Measurements from ENCODE around the gene EEFSEC.

The EEFSEC gene

GRCh38 chr3:128190501-128190900 is 37.2 kb downstream of the EEFSEC start:
- no peak overlapping the region for H2BK120ac ChIP-seq (ENCODE audit: low read depth, low read length)
- H4K91ac ChIP-seq (ENCODE audit: low read depth, low read length, poor library complexity) = no peak overlapping the region
- no peak overlapping the region for H2BK12ac ChIP-seq (ENCODE audit: low read length)
- no peak overlapping the region for H3K27ac ChIP-seq (replicated peaks; ENCODE audit: low read length)
- H2BK5ac ChIP-seq (ENCODE audit: low read length) = no peak overlapping the region
- no peaks in the 10 kb centered on the region for H3K27me3 ChIP-seq (ENCODE audit: control insufficient read depth in 3 of 3, insufficient read depth in 3 of 3, low read depth in 1 of 3, low read length in 3 of 3)
- H3K9ac ChIP-seq (ENCODE audit: low read depth, low read length, poor library complexity) = no peak overlapping the region
- no peaks in the 10 kb centered on the region for H3K36me3 ChIP-seq (replicated peaks in 1 of 2; ENCODE audit: control insufficient read depth in 2 of 2, insufficient read depth in 2 of 2, low read length in 2 of 2)
- H3K23ac ChIP-seq (ENCODE audit: low read depth, low read length, poor library complexity) = no peak overlapping the region
- WGBS, 2 donors (ENCODE audit: extremely low coverage in 2 of 2, insufficient read length in 2 of 2, insufficient replicate concordance in 1 of 2) = no CpG with 5 or more reads among the region's 1 CpG
- H3K18ac ChIP-seq (ENCODE audit: low read length) = no peak overlapping the region
- no peak overlapping the region for H2BK15ac ChIP-seq (ENCODE audit: low read length)
- H3K14ac ChIP-seq (ENCODE audit: low read length) = no peak overlapping the region
- DNase-seq (ENCODE audit: low spot score) = no peak
- no peak overlapping the region for H2AK5ac ChIP-seq (ENCODE audit: low read depth, low read length)
- no peaks in the 10 kb centered on the region for H3K79me1 ChIP-seq (ENCODE audit: low read depth, low read length)
- H3K4me1 ChIP-seq (ENCODE audit: control insufficient read depth in 2 of 2, insufficient read depth in 1 of 2, low read depth in 1 of 2, low read length in 2 of 2) = peaks cover 5 to 9% of the 10 kb centered on the region in 2 donors
- no peak overlapping the region for H4K8ac ChIP-seq (ENCODE audit: low read depth, low read length)
- no peak overlapping the region for H3K4ac ChIP-seq (ENCODE audit: low read length)
- H2AFZ ChIP-seq (ENCODE audit: low read length) = no peak overlapping the region
- H3K4me3 ChIP-seq (ENCODE audit: low read length in 2 of 2) = no peak overlapping the region
- H3K4me2 ChIP-seq (ENCODE audit: insufficient read depth, low read length, poor library complexity, severe bottlenecking) = no peak overlapping the region
- H3K9me3 ChIP-seq (replicated peaks in 1 of 2; ENCODE audit: control insufficient read depth in 2 of 2, insufficient read depth in 1 of 2, low read depth in 1 of 2, low read length in 2 of 2) = no peaks in the 10 kb centered on the region

DNA sequence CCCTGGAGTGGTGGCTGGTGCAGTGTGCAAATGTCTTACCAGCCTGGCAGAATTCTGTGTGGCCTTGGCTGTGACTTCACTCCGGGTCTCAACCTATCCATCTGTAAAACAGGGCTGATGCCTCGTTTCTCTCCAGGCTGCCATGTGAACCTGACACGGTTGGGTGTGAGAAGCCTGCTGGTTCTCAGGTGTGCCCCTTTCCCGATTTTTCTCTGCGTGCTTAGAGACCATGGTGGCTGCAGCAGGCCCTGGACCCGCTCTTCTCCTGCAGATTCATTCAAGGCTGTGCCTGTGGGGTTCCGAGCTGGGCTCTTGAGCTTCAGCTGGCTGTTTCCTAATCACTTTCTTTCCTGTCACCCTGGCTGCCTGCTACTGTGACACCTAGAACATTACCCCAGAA is 38.9 kb downstream of the EEFSEC start:
- no peak overlapping the region for H2AFZ ChIP-seq (ENCODE audit: low read length)
- no peak overlapping the region for H4K8ac ChIP-seq (ENCODE audit: low read depth, low read length)
- H3K27ac ChIP-seq (replicated peaks; ENCODE audit: low read length) = no peak overlapping the region
- H2BK12ac ChIP-seq (ENCODE audit: low read length) = no peak overlapping the region
- no peak overlapping the region for H2BK5ac ChIP-seq (ENCODE audit: low read length)
- no peak overlapping the region for H4K91ac ChIP-seq (ENCODE audit: low read depth, low read length, poor library complexity)
- no peaks in the 10 kb centered on the region for H3K9me3 ChIP-seq (replicated peaks in 1 of 2; ENCODE audit: control insufficient read depth in 2 of 2, insufficient read depth in 1 of 2, low read depth in 1 of 2, low read length in 2 of 2)
- peaks cover 5 to 22% of the 10 kb centered on the region in 2 donors for H3K4me1 ChIP-seq (ENCODE audit: control insufficient read depth in 2 of 2, insufficient read depth in 1 of 2, low read depth in 1 of 2, low read length in 2 of 2)
- H3K79me1 ChIP-seq (ENCODE audit: low read depth, low read length) = no peaks in the 10 kb centered on the region
- H3K4ac ChIP-seq (ENCODE audit: low read length) = no peak overlapping the region
- no peak overlapping the region for H2AK5ac ChIP-seq (ENCODE audit: low read depth, low read length)
- H2BK120ac ChIP-seq (ENCODE audit: low read depth, low read length) = no peak overlapping the region
- WGBS, 2 donors (ENCODE audit: extremely low coverage in 2 of 2, insufficient read length in 2 of 2, insufficient replicate concordance in 1 of 2) = no CpG with 5 or more reads among the region's 7 CpGs
- DNase-seq (ENCODE audit: low spot score) = no peak
- no peak overlapping the region for H3K14ac ChIP-seq (ENCODE audit: low read length)
- no peak overlapping the region for H2BK15ac ChIP-seq (ENCODE audit: low read length)
- H3K36me3 ChIP-seq (replicated peaks in 1 of 2; ENCODE audit: control insufficient read depth in 2 of 2, insufficient read depth in 2 of 2, low read length in 2 of 2) = no peaks in the 10 kb centered on the region
- no peak overlapping the region for H3K23ac ChIP-seq (ENCODE audit: low read depth, low read length, poor library complexity)
- no peaks in the 10 kb centered on the region for H3K27me3 ChIP-seq (ENCODE audit: control insufficient read depth in 3 of 3, insufficient read depth in 3 of 3, low read depth in 1 of 3, low read length in 3 of 3)
- no peak overlapping the region for H3K18ac ChIP-seq (ENCODE audit: low read length)
- no peak overlapping the region for H3K9ac ChIP-seq (ENCODE audit: low read depth, low read length, poor library complexity)
- no peak overlapping the region for H3K4me2 ChIP-seq (ENCODE audit: insufficient read depth, low read length, poor library complexity, severe bottlenecking)
- H3K4me3 ChIP-seq (ENCODE audit: low read length in 2 of 2) = no peak overlapping the region

DNA sequence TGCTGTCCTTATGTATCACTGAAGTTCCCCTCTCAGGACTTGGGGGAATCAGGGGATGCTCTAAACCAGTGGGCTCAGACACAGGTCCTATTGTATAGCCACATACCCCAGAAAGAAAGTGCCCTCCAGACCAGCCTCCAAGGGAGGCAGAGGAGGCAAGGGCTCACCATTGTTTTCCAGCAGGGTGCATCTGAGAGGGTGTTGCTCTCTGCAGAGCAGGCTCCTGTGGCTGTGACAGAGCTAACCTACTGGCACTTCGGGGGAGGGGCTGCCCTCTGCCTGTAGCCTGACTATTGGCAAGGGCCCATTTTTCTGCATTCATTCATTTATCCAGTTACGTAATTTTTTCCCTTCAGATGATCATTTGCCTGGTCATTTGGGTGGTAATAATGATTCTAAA is 39.9 kb downstream of the EEFSEC start:
- Histone ChIP-seq H2AFZ (ENCODE audit: low read length) (no peak overlapping the region), H3K4me1 (ENCODE audit: control insufficient read depth in 2 of 2, insufficient read depth in 1 of 2, low read depth in 1 of 2, low read length in 2 of 2) (peaks cover 7 to 31% of the 10 kb centered on the region in 2 donors), H3K36me3 (replicated peaks in 1 of 2; ENCODE audit: control insufficient read depth in 2 of 2, insufficient read depth in 2 of 2, low read length in 2 of 2) (no peaks in the 10 kb centered on the region), H2BK12ac (ENCODE audit: low read length) (no peak overlapping the region), H3K4ac (ENCODE audit: low read length) (no peak overlapping the region), H3K23ac (ENCODE audit: low read depth, low read length, poor library complexity) (no peak overlapping the region), H4K91ac (ENCODE audit: low read depth, low read length, poor library complexity) (no peak overlapping the region), H4K8ac (ENCODE audit: low read depth, low read length) (no peak overlapping the region), H2AK5ac (ENCODE audit: low read depth, low read length) (no peak overlapping the region), H3K9ac (ENCODE audit: low read depth, low read length, poor library complexity) (no peak overlapping the region), H3K14ac (ENCODE audit: low read length) (no peak overlapping the region), H3K4me2 (ENCODE audit: insufficient read depth, low read length, poor library complexity, severe bottlenecking) (no peak overlapping the region), H2BK5ac (ENCODE audit: low read length) (no peak overlapping the region), H3K18ac (ENCODE audit: low read length) (no peak overlapping the region), H3K79me1 (ENCODE audit: low read depth, low read length) (no peaks in the 10 kb centered on the region), H2BK15ac (ENCODE audit: low read length) (no peak overlapping the region), H2BK120ac (ENCODE audit: low read depth, low read length) (no peak overlapping the region), H3K4me3 (ENCODE audit: low read length in 2 of 2) (no peak overlapping the region), H3K27ac (replicated peaks; ENCODE audit: low read length) (no peak overlapping the region), H3K9me3 (replicated peaks in 1 of 2; ENCODE audit: control insufficient read depth in 2 of 2, insufficient read depth in 1 of 2, low read depth in 1 of 2, low read length in 2 of 2) (no peaks in the 10 kb centered on the region), H3K27me3 (ENCODE audit: control insufficient read depth in 3 of 3, insufficient read depth in 3 of 3, low read depth in 1 of 3, low read length in 3 of 3) (no peaks in the 10 kb centered on the region)
- no CpG with 5 or more reads among the region's 2 CpGs for WGBS, 2 donors (ENCODE audit: extremely low coverage in 2 of 2, insufficient read length in 2 of 2, insufficient replicate concordance in 1 of 2)
- DNase-seq (ENCODE audit: low spot score) = no peak

DNA sequence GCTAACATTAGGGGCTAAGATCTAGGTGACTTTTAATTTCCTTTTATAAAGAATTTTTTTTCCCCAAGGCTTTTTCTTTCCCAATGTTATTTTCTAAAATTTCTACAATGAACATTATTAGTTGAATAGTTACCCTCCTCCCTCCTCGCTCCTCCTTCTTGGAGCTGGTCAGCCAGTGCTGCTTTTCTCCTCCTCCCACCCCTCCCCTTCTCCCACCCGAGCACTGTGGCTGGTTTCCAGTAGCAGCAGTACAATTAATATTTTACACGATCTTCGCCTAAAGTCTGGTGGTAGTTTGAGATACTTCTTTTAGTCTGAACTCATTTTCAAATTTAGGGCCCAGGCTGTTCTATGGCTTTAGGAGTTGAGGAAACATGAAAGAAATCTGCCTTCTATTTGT is 41.6 kb downstream of the EEFSEC start:
- no peak overlapping the region for H4K91ac ChIP-seq (ENCODE audit: low read depth, low read length, poor library complexity)
- no CpG with 5 or more reads among the region's 4 CpGs for WGBS, 2 donors (ENCODE audit: extremely low coverage in 2 of 2, insufficient read length in 2 of 2, insufficient replicate concordance in 1 of 2)

More for the DNA sequence above, 41.6 kb downstream of the EEFSEC start:
- H3K9me3 ChIP-seq (replicated peaks in 1 of 2; ENCODE audit: control insufficient read depth in 2 of 2, insufficient read depth in 1 of 2, low read depth in 1 of 2, low read length in 2 of 2) = no peaks in the 10 kb centered on the region
- no peaks in the 10 kb centered on the region for H3K36me3 ChIP-seq (replicated peaks in 1 of 2; ENCODE audit: control insufficient read depth in 2 of 2, insufficient read depth in 2 of 2, low read length in 2 of 2)
- no peak overlapping the region for H3K27ac ChIP-seq (replicated peaks; ENCODE audit: low read length)
- no peak overlapping the region for H2BK12ac ChIP-seq (ENCODE audit: low read length)
- no peaks in the 10 kb centered on the region for H3K79me1 ChIP-seq (ENCODE audit: low read depth, low read length)
- H3K4me2 ChIP-seq (ENCODE audit: insufficient read depth, low read length, poor library complexity, severe bottlenecking) = no peak overlapping the region
- no peak overlapping the region for H3K18ac ChIP-seq (ENCODE audit: low read length)
- no peak overlapping the region for H3K9ac ChIP-seq (ENCODE audit: low read depth, low read length, poor library complexity)
- H4K8ac ChIP-seq (ENCODE audit: low read depth, low read length) = no peak overlapping the region
- no peak overlapping the region for H3K14ac ChIP-seq (ENCODE audit: low read length)
- no peak overlapping the region for H3K4me3 ChIP-seq (ENCODE audit: low read length in 2 of 2)
- H2BK5ac ChIP-seq (ENCODE audit: low read length) = no peak overlapping the region
- no peaks in the 10 kb centered on the region for H3K27me3 ChIP-seq (ENCODE audit: control insufficient read depth in 3 of 3, insufficient read depth in 3 of 3, low read depth in 1 of 3, low read length in 3 of 3)
- no peak overlapping the region for H3K4ac ChIP-seq (ENCODE audit: low read length)
- H3K23ac ChIP-seq (ENCODE audit: low read depth, low read length, poor library complexity) = no peak overlapping the region
- H2BK15ac ChIP-seq (ENCODE audit: low read length) = no peak overlapping the region
- H2AFZ ChIP-seq (ENCODE audit: low read length) = no peak overlapping the region
- H3K4me1 ChIP-seq (ENCODE audit: control insufficient read depth in 2 of 2, insufficient read depth in 1 of 2, low read depth in 1 of 2, low read length in 2 of 2) = peaks cover 10 to 35% of the 10 kb centered on the region in 2 donors
- no peak overlapping the region for H2AK5ac ChIP-seq (ENCODE audit: low read depth, low read length)
- H2BK120ac ChIP-seq (ENCODE audit: low read depth, low read length) = no peak overlapping the region
- no peak for DNase-seq (ENCODE audit: low spot score)
